Testis (tissue), 2 donors: Measurements from ENCODE around the gene VRK2.

Source experiments
- POLR2A ChIP-seq: fragments of 450-650 bp; IDR thresholded peaks from one replicate; pipeline ENCODE4 v1.6.1; 2017; ENCODE audit warnings: antibody characterized with exemption, mild to moderate bottlenecking, moderate library complexity
- TF ChIP-seq, protein P1 (sequence below), 3 experiments: fragments of 450-650 bp in 2 of 3; fragments of 200-600 bp in 1 of 3; sonication (generic) in 1 of 3; IDR thresholded peaks; one replicate each; pipeline ENCODE4 v1.5.1; 2016 to 2019; ENCODE audit warnings: antibody characterized with exemption in 3 of 3, mild to moderate bottlenecking in 2 of 3, moderate library complexity in 1 of 3

DNA sequence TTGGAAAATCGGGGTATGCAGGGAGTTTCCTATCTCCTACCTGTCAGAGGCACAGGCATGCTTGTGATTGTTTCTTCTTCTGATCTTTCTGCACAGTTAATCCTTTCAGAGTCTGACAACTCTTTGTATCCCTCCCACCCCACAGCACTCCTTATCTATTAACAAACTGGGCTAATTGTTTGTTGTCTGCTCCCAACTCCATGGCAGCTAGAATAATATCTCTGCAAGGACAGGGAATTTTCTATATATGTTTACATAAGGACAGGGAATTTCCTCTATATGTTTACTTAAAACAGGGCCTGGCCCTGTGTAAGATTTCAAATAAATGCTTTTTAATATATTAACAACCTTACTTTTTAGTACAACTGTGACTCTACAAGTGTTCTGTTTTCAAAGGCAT, 36.0 kb upstream of the VRK2 start:
- TF ChIP-seq, protein P1, sequence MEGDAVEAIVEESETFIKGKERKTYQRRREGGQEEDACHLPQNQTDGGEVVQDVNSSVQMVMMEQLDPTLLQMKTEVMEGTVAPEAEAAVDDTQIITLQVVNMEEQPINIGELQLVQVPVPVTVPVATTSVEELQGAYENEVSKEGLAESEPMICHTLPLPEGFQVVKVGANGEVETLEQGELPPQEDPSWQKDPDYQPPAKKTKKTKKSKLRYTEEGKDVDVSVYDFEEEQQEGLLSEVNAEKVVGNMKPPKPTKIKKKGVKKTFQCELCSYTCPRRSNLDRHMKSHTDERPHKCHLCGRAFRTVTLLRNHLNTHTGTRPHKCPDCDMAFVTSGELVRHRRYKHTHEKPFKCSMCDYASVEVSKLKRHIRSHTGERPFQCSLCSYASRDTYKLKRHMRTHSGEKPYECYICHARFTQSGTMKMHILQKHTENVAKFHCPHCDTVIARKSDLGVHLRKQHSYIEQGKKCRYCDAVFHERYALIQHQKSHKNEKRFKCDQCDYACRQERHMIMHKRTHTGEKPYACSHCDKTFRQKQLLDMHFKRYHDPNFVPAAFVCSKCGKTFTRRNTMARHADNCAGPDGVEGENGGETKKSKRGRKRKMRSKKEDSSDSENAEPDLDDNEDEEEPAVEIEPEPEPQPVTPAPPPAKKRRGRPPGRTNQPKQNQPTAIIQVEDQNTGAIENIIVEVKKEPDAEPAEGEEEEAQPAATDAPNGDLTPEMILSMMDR (IDR thresholded peaks at IDR 0.05): no peak
- no peak for TF ChIP-seq POLR2A
